ENCODE data around the gene PECR. TPM values are rescaled to one million over a fixed set of nuclear protein-coding genes. Genes with fewer than 3 reads are reported as not detected.
A peak's percentile ranks its signal among the peaks of the same experiment; 100 is the strongest.

PECR gene
- total RNA-seq, 2 donors from 2014 or later: 2.0 to 6.0 TPM

GRCh38 chr2:216044883-216045486 is 36.6 kb downstream of the PECR start:
- Histone ChIP-seq H3K27me3 (no peaks in the 10 kb centered on the region), H3K27ac (no peak overlapping the region), H3K4me3 (no peak overlapping the region), H3K9me3 (no peaks in the 10 kb centered on the region), H3K4me1 (no peaks in the 10 kb centered on the region), H3K36me3 (no peaks in the 10 kb centered on the region)
- DNase-seq (ENCODE audit: low spot score): no peak
- TF ChIP-seq CTCF (IDR thresholded peaks at IDR 0.05): no peak

GRCh38 chr2:216043949-216044348 is 37.7 kb downstream of the PECR start:
- no peak for DNase-seq (ENCODE audit: low spot score)
- Histone ChIP-seq H3K27ac (no peak overlapping the region), H3K27me3 (no peaks in the 10 kb centered on the region), H3K4me3 (no peak overlapping the region), H3K36me3 (no peaks in the 10 kb centered on the region), H3K9me3 (no peaks in the 10 kb centered on the region), H3K4me1 (no peaks in the 10 kb centered on the region)
- TF ChIP-seq CTCF (IDR thresholded peaks at IDR 0.05): no peak

- no peak overlapping the region for H3K4me3 ChIP-seq
- no peak for TF ChIP-seq CTCF (IDR thresholded peaks at IDR 0.05)
- H3K27me3 ChIP-seq: no peaks in the 10 kb centered on the region
- H3K4me1 ChIP-seq: no peaks in the 10 kb centered on the region
- H3K27ac ChIP-seq: no peak overlapping the region
- no peaks in the 10 kb centered on the region for H3K36me3 ChIP-seq
- no peaks in the 10 kb centered on the region for H3K9me3 ChIP-seq
- no peak for DNase-seq (ENCODE audit: low spot score)
These were observed 40.2 kb downstream of the PECR start for GRCh38 chr2:216041438-216041837.

- Histone ChIP-seq H3K36me3 (no peaks in the 10 kb centered on the region), H3K9me3 (no peaks in the 10 kb centered on the region), H3K27me3 (no peaks in the 10 kb centered on the region), H3K27ac (no peak overlapping the region), H3K4me1 (no peaks in the 10 kb centered on the region), H3K4me3 (no peak overlapping the region)
- TF ChIP-seq CTCF (IDR thresholded peaks at IDR 0.05): no peak
- no peak for DNase-seq (ENCODE audit: low spot score)
These were observed 41.7 kb downstream of the PECR start for GRCh38 chr2:216039918-216040317.

- TF ChIP-seq CTCF (IDR thresholded peaks at IDR 0.05): peak; percentile 78 to 92
- peak; percentile 68 for DNase-seq (ENCODE audit: low spot score)
- Histone ChIP-seq H3K4me3 (no peak overlapping the region), H3K27ac (no peak overlapping the region), H3K36me3 (no peaks in the 10 kb centered on the region), H3K9me3 (no peaks in the 10 kb centered on the region), H3K4me1 (no peaks in the 10 kb centered on the region), H3K27me3 (no peaks in the 10 kb centered on the region)
These were observed 47.5 kb downstream of the PECR start for GRCh38 chr2:216034065-216034464.

GRCh38 chr2:216033403-216033802 is 48.2 kb downstream of the PECR start:
- H3K27ac ChIP-seq: no peak overlapping the region

More at GRCh38 chr2:216033403-216033802, 48.2 kb downstream of the PECR start:
- no peak overlapping the region for H3K4me3 ChIP-seq
- H3K36me3 ChIP-seq: no peaks in the 10 kb centered on the region
- H3K9me3 ChIP-seq: no peaks in the 10 kb centered on the region
- no peaks in the 10 kb centered on the region for H3K4me1 ChIP-seq
- no peaks in the 10 kb centered on the region for H3K27me3 ChIP-seq
- no peak for DNase-seq (ENCODE audit: low spot score)
- no peak for TF ChIP-seq CTCF (IDR thresholded peaks at IDR 0.05)

Measured in right atrium auricular region (tissue), 2 donors.